DND-41 (cell line): ENCODE results near the gene BRINP2.

Experiments
- CTCF ChIP-seq: IDR thresholded peaks from 2 replicates; pipeline ENCODE4 v1.5.1; 2012; ENCODE audit warnings: borderline replicate concordance, low read length, moderate library complexity, mild to moderate bottlenecking; ENCODE audit not compliant: poor library complexity, severe bottlenecking; ENCODE audit errors: extremely low read depth
- EZH2 ChIP-seq: IDR thresholded peaks from 3 replicates; pipeline ENCODE4 v1.6.1; 2012; ENCODE audit warnings: borderline replicate concordance, low read depth, mild to moderate bottlenecking, moderate library complexity, low read length, inconsistent platforms; ENCODE audit not compliant: severe bottlenecking

DNA sequence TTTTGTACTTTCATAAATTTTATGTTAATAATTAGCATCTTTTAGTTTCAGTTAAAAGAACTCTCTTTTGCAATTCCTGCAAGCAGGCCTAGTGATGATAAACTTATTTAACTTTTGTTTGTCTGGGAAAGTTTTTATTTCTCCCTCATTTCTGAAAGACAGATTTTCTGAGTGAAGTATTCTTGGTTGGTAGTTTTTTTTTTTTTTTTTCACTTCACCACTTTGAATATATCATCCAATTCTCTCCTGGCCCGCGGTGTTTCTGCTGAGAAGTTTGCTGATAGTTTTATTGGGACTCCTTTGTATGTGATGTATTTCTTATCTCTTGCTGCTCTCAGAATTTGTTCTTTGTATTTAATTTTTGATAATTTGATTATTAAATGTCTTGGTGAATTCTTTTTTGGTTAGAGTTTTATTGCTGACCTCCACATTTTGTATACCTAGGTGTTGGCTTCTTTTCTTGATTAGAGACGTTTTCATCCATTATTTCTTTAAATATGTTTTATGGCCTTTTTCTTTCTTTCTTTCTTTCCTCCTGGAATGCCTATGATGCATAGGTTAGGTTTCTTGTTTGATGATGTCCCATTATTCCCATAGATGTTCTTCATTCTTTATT, 45.9 kb downstream of the BRINP2 start:
- TF ChIP-seq CTCF (no peak), EZH2 (no peak)
